OCI-LY7 (cell line): ENCODE measurements around the gene IGFBP4. TPM values are rescaled to one million over a fixed set of nuclear protein-coding genes. Genes with fewer than 3 reads are reported as not detected.

Experiments used
- Bru-seq: library from RNA; stranded (reverse); fragments of 400-500 nt; gene quantifications from one replicate; lab custom pipeline; 2021; lab: Mats Ljungman, UMichigan
- BruChase-seq, 2 experiments: library from RNA; stranded (reverse); fragments of 400-500 nt; gene quantifications; one replicate each; lab custom pipeline; 2021; lab: Mats Ljungman, UMichigan
- BruUV-seq: library from RNA; stranded (reverse); fragments of 400-500 nt; replicated peaks from 2 replicates; lab custom pipeline; 2021; lab: Mats Ljungman, UMichigan
- CTCF ChIA-PET: fragments of 300-600 bp; sonication (Branson Sonifier 250); formaldehyde crosslinking; loops from one replicate; lab custom pipeline; 2022; ENCODE audit warnings: antibody characterized with exemption; ENCODE audit not compliant: unreplicated experiment; lab: Charles Lee
- POLR2A ChIA-PET: fragments of 300-600 bp; sonication (Branson Sonifier 250); formaldehyde crosslinking; loops from one replicate; lab custom pipeline; 2022; ENCODE audit warnings: antibody characterized with exemption; lab: Charles Lee
- DNase-seq: peaks from one replicate; pipeline ENCODE4 v3.0.0-alpha.2; 2015; ENCODE audit warnings: low spot score
- H2AFZ ChIP-seq: fragments of 200-600 bp; sonication (generic), shearing (Covaris generic); 2 replicates; pipeline ENCODE4 v1.6.1; 2014; ENCODE audit warnings: mild to moderate bottlenecking, antibody characterized with exemption, low read length, moderate library complexity
- H3K27ac ChIP-seq: fragments of 200-600 bp; sonication (generic); 2 replicates; pipeline ENCODE4 v1.5.1; 2014; ENCODE audit warnings: mixed run types, low read depth, mild to moderate bottlenecking, moderate library complexity, low read length, inconsistent platforms; ENCODE audit not compliant: poor library complexity, severe bottlenecking
- H3K36me3 ChIP-seq: fragments of 200-600 bp; sonication (generic); 2 replicates; pipeline ENCODE4 v1.6.1; 2014; ENCODE audit warnings: mild to moderate bottlenecking, antibody characterized with exemption, low read length, moderate library complexity, mixed read lengths; ENCODE audit not compliant: insufficient read depth
- H3K4me1 ChIP-seq: fragments of 200-600 bp; sonication (generic); 2 replicates; pipeline ENCODE4 v1.5.1; 2014; ENCODE audit warnings: mild to moderate bottlenecking, low read length; ENCODE audit not compliant: insufficient read depth, poor library complexity, severe bottlenecking
- H3K4me2 ChIP-seq: fragments of 200-600 bp; sonication (generic); 2 replicates; pipeline ENCODE4 v1.6.1; 2014; ENCODE audit warnings: mild to moderate bottlenecking, low read length
- H3K4me3 ChIP-seq: fragments of 200-600 bp; sonication (generic); 2 replicates; pipeline ENCODE4 v1.5.1; 2014; ENCODE audit warnings: mild to moderate bottlenecking, low read depth, low read length; ENCODE audit not compliant: poor library complexity, severe bottlenecking
- H3K79me2 ChIP-seq: fragments of 200-600 bp; sonication (generic); 2 replicates; pipeline ENCODE4 v1.6.1; 2016; ENCODE audit warnings: low read depth, mild to moderate bottlenecking, low read length, moderate library complexity, mixed read lengths; ENCODE audit not compliant: insufficient read depth
- H3K9me2 ChIP-seq: fragments of 200-600 bp; sonication (generic); 2 replicates; pipeline ENCODE4 v1.6.1; 2016; ENCODE audit warnings: mild to moderate bottlenecking, low read length, mixed read lengths; ENCODE audit not compliant: insufficient read depth
- H3K9me3 ChIP-seq: fragments of 200-600 bp; sonication (generic); 2 replicates; pipeline ENCODE4 v1.6.1; 2014; ENCODE audit warnings: mild to moderate bottlenecking, mixed run types, low read length, mixed read lengths
- H4K20me1 ChIP-seq: fragments of 200-600 bp; sonication (generic); 2 replicates; pipeline ENCODE4 v1.6.1; 2014; ENCODE audit warnings: mild to moderate bottlenecking, antibody characterized with exemption, low read length, moderate library complexity, mixed read lengths; ENCODE audit not compliant: insufficient read depth
- EZH2phosphoT487 ChIP-seq: fragments of 200-600 bp; sonication (generic); IDR thresholded peaks from 2 replicates; pipeline ENCODE4 v1.6.1; 2018; ENCODE audit warnings: low read depth, borderline replicate concordance, mild to moderate bottlenecking, mixed run types, antibody characterized with exemption, low read length, moderate library complexity, mixed read lengths
- intact Hi-C: fragments of 100-400 bp; cut with micrococcal nuclease; formaldehyde crosslinking; loops from one replicate; pipeline ENCODE4 v1.10.0; 2022; ENCODE audit not compliant: unreplicated experiment
- long read RNA-seq: library from polyadenylated mRNA; stranded (forward); transcript quantifications from one replicate; pipeline ENCODE4 v2.0.0, GENCODE V29; 2022
- total RNA-seq, 2 experiments: library from RNA; depleted of rRNA in 1 of 2; stranded (reverse); fragments of >200 nt in 1 of 2; shearing (Covaris generic) in 1 of 2; gene quantifications; 2 replicates each; pipeline ENCODE4 v1.2.3, GENCODE V29; 2014 to 2022
- TF ChIP-seq, protein P1 (sequence below): fragments of 200-600 bp; sonication (generic); conservative IDR thresholded peaks from 2 replicates; pipeline ENCODE4 v1.5.1; 2014; ENCODE audit warnings: mild to moderate bottlenecking, antibody characterized with exemption, low read length, moderate library complexity, mixed read lengths

Gene IGFBP4
- not detected in 2 replicates for total RNA-seq (2014; rRNA removed; shearing (Covaris generic))
- not detected in 2 replicates for total RNA-seq (2022)
- Bru-seq, nascent RNA: percentile 8 among the genes with signal in this experiment
- BruChase-seq, experiment 1, labeled RNA remaining after a 6-hour chase: not detected
- not detected for BruChase-seq, experiment 2, labeled RNA remaining after a 2-hour chase
- long read RNA-seq, partial matches to known transcripts: 0 of 1 reads
- long read RNA-seq, other reads (novel, unspliced or antisense): 1 of 1 reads

DNA sequence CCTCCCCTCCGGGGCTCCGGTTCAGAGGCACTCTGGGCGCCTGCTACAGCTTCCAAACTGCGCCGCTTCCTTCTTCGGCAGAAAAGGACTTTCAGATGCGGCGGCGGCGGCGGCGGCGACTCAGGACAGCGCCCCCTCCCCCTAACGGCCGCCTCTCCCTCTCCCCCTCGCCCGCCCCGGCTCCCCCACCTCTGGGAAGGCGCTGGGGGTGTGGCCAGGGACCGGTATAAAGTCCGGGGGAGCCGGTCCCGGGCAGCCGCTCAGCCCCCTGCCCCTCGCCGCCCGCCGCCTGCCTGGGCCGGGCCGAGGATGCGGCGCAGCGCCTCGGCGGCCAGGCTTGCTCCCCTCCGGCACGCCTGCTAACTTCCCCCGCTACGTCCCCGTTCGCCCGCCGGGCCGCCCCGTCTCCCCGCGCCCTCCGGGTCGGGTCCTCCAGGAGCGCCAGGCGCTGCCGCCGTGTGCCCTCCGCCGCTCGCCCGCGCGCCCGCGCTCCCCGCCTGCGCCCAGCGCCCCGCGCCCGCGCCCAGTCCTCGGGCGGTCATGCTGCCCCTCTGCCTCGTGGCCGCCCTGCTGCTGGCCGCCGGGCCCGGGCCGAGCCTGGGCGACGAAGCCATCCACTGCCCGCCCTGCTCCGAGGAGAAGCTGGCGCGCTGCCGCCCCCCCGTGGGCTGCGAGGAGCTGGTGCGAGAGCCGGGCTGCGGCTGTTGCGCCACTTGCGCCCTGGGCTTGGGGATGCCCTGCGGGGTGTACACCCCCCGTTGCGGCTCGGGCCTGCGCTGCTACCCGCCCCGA, at the start of gene IGFBP4:
Gene IGFBP4 (plus strand): TSS at position 255 of the 792 bp plus-strand sequence. CDS start 286 bp downstream, at position 541.
- TF ChIP-seq EZH2phosphoT487: no peak
- TF ChIP-seq, protein P1, sequence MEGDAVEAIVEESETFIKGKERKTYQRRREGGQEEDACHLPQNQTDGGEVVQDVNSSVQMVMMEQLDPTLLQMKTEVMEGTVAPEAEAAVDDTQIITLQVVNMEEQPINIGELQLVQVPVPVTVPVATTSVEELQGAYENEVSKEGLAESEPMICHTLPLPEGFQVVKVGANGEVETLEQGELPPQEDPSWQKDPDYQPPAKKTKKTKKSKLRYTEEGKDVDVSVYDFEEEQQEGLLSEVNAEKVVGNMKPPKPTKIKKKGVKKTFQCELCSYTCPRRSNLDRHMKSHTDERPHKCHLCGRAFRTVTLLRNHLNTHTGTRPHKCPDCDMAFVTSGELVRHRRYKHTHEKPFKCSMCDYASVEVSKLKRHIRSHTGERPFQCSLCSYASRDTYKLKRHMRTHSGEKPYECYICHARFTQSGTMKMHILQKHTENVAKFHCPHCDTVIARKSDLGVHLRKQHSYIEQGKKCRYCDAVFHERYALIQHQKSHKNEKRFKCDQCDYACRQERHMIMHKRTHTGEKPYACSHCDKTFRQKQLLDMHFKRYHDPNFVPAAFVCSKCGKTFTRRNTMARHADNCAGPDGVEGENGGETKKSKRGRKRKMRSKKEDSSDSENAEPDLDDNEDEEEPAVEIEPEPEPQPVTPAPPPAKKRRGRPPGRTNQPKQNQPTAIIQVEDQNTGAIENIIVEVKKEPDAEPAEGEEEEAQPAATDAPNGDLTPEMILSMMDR: peak; percentile 41; the same call in 1 of the 2 replicates
- intact Hi-C loops: loop anchor here (5.0 kb wide), 1 partner anchor 86 kb away; no protein-coding TSS in a partner anchor
- no peaks in the 10 kb centered on the region for H3K79me2 ChIP-seq
- H3K4me3 ChIP-seq: no peak within 1 kb of the TSS
- no peaks in the 10 kb centered on the region for H3K4me1 ChIP-seq
- peak; percentile 20 for DNase-seq
- no peak within 1 kb of the TSS; the same call in 1 of the 2 replicates for H3K4me2 ChIP-seq
- H4K20me1 ChIP-seq: no peaks in the 10 kb centered on the region
- no peaks in the 10 kb centered on the region for H3K9me3 ChIP-seq
- no peak within 1 kb of the TSS for H3K27ac ChIP-seq
- CTCF ChIA-PET: no interaction called here
- POLR2A ChIA-PET: no interaction called here
- no peaks in the 10 kb centered on the region for H3K9me2 ChIP-seq
- no peaks in the 10 kb centered on the region for H3K36me3 ChIP-seq
- no TSS peak for BruUV-seq
- no peak within 1 kb of the TSS for H2AFZ ChIP-seq

DNA sequence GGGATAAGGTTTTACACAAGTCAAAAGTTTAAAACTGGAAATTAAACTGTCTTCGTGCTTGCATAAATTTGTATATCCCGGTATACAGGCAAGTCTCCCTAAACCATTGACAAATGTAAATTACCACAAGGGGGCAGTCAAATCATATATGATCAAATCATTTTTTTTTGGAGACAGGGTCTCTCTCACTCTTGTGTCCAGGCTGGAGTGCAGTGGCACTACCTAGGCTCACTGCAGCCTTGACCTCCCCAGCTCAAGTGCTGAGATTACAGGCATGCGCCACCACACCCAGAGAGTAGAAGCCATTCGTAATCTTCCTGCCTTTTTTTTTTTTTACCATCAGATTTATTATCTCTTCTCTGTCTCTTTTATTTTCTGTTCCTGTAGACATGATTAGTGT, 44.1 kb upstream of the IGFBP4 start:
- Histone ChIP-seq H3K4me1 (no peaks in the 10 kb centered on the region), H3K4me3 (no peak overlapping the region), H3K4me2 (no peak overlapping the region), H3K9me3 (no peaks in the 10 kb centered on the region), H3K9me2 (no peaks in the 10 kb centered on the region), H3K36me3 (peaks cover 100% of the 10 kb centered on the region), H4K20me1 (no peaks in the 10 kb centered on the region; the same call in 1 of the 2 replicates), H2AFZ (no peak overlapping the region), H3K79me2 (no peaks in the 10 kb centered on the region), H3K27ac (no peak overlapping the region)
- no TSS peak for BruUV-seq
- POLR2A ChIA-PET: no interaction called here
- CTCF ChIA-PET: interaction anchor here (0.6 to 1.0 kb wide), 2 partner anchors 19 to 104 kb away, joined by 3 read pairs; partner anchors contain the start of gene TOP2A
- DNase-seq: peak; percentile 66
- no peak for TF ChIP-seq EZH2phosphoT487
- TF ChIP-seq, protein P1: peak; percentile 90
- intact Hi-C loops: loop anchor here (1.0 kb wide), 1 partner anchor 134 kb away; no protein-coding TSS in a partner anchor
